NCI-H2081 treated with DMSO at 0.1 percent for 48 hours (cell line): ENCODE results near the gene BZW2.

ENCODE experiments used
- DNase-seq: peaks from one replicate; lab custom pipeline; 2025; lab: John Stamatoyannopoulos, UW

The BZW2 gene

DNA sequence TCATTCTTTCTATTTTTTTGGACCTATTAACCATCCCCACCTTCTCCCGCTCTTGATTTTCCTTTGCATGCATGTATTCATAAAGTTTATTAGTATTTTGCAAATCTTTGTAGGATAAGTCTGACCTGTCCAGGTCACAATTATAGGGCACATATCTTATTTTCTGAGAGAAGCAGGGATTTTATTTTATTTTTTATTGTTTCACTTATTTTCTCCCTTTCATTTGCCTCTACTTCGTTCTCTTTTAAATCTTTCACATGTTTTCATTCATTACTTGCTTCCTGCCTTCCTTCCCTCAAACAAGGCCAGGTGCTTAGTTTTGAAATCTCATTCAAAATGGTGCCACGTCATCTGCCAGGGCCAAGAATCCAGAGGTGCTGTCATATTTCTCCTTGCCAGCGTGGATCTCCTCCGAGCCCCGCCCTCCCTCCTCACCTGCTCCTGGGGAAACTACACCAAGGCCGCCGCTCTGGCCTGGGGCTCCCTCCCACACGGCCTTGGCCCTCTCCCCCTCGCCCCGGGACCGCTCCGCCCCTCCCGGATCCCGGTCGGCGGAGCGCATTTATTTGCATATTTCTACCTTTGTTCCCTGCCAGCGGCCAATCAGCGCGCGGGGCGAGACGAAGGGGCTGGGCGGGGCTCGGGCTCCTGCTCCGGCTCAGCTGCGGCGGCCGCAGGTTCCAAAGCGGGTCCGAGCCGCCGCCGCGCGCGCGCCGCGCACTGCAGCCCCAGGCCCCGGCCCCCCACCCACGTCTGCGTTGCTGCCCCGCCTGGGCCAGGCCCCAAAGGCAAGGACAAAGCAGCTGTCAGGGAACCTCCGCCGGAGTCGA is 107.3 kb downstream of the BZW2 start, which contains the start of gene TSPAN13:
Gene TSPAN13, plus strand, starts transcription at position 654 of the 830 bp plus-strand sequence. CDS start 213 bp downstream, outside the sequence.
- DNase-seq: peak; percentile 89

DNA sequence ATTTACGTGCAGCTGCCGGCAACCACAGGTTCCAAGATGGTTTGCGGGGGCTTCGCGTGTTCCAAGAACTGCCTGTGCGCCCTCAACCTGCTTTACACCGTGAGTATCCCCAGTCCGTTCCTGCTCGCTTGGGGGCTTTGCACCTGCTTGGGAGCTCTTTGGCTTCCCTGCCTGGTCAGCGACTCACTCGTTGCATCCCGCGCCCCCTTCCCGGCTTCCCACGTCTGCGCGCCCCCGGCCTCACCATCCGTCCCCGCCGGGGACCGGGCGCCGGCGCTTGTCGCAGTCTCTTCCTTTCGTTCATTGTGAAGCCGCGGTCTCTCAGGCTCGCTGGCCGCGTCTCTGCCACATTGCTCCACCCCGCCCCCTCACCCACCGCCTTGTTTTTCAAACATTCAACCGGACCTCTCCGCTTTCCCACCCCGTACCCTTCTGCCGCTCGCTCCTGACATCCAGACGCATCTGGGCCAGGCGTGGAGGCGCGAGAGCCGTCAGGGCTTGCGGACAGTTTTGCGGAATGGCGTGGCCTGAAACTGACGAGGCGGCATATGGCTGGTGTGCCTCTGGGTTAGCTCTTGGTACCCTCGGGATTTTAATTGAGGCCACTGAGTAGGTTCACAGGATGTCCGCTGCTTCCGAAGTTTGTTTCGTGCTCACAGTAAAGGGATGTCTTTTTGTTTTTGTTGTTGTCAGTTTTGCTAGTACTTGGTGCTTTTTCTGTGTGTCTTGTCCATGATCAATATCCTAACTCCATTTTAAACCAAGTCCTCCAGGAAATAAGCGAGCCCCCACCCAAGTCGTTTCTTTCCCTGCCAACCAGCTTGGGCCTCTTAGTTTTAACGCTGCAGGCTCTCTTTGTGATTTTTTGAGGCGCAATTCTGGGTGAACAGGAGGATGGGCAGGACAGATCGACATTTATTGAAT is 108.2 kb downstream of the BZW2 start:
- DNase-seq: no peak

DNA sequence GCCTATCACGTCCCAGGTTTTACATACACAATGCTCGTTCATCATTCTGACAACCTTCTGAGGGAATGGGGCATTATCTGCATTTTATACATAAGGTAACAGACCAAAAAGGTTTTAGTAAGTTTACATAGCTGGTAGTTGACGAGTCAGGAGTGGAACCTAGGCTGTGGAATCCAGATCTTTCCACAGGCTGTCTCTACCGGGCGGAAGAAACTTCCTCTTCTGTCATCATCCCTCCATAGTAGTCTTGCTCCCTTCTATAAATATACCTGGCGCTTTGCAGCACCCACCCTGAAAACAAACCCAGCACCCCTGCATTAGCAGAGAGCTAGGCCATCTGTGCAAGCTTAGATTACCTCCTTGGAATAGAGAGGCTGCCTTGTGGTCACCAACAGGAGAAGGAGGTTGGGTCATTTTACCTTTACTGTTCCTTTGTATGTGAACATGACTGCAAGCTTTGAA is 108.9 kb downstream of the BZW2 start:
- no peak for DNase-seq

DNA sequence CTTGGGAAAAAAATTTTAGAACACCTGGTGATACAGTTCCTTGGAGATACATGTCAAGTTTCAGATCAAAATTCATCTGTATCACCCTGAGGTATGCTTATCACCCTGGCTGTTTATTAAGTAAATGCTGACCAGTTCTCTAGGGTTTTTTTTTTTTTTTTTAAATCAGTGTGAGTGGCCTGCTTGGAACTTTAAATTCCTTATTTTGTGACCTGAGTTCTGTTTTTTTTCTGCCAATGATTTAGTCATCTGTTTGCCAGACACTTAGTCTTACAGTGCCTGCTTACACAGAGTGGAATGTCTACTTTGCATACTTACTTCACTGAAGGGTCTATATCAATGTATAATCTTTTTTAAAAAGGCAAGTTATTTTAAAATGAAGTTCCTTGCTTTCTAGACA is 109.4 kb downstream of the BZW2 start:
- no peak for DNase-seq
